NOMO-1 treated with DMSO at 0.1 percent for 48 hours (cell line): ENCODE results near the gene PPM1H.
"Not testable (repeated sequence)": the region's sequence is repeated elsewhere in the genome, so short reads cannot be mapped to it uniquely, and the experiment has no call there.

ENCODE experiments used
- DNase-seq: peaks from one replicate; lab custom pipeline; 2025; ENCODE audit not compliant: unreplicated experiment; lab: John Stamatoyannopoulos, UW

Gene PPM1H

GRCh38 chr12:62840806-62841205 is 94.1 kb downstream of the PPM1H start:
- DNase-seq = no peak

- peak; percentile 13 for DNase-seq
Measured at GRCh38 chr12:62839869-62840660, 94.9 kb downstream of the PPM1H start.

- DNase-seq = no peak
Measured at GRCh38 chr12:62834971-62835547, 99.9 kb downstream of the PPM1H start.

- no peak for DNase-seq
Measured at GRCh38 chr12:62834406-62834805, 100.5 kb downstream of the PPM1H start.

- no peak for DNase-seq
Measured at GRCh38 chr12:62833634-62834033, 101.3 kb downstream of the PPM1H start.

- DNase-seq = no peak
Measured at GRCh38 chr12:62832558-62832957, 102.4 kb downstream of the PPM1H start.

GRCh38 chr12:62832027-62832426 is 102.9 kb downstream of the PPM1H start:
- DNase-seq = no peak

- no peak for DNase-seq
Measured at GRCh38 chr12:62827855-62828254, 107.1 kb downstream of the PPM1H start.

- DNase-seq = no peak
Measured at GRCh38 chr12:62827042-62827441, 107.9 kb downstream of the PPM1H start.

- no peak for DNase-seq
Measured at GRCh38 chr12:62817556-62818271, 117.2 kb downstream of the PPM1H start.

- no peak for DNase-seq
Measured at GRCh38 chr12:62814243-62814642, 120.7 kb downstream of the PPM1H start.

GRCh38 chr12:62813031-62813829 is 121.7 kb downstream of the PPM1H start:
- DNase-seq = peak; percentile 57

- not testable (repeated sequence) for DNase-seq
Measured at GRCh38 chr12:62811481-62811880, 123.5 kb downstream of the PPM1H start.

GRCh38 chr12:62808166-62808879 is 126.6 kb downstream of the PPM1H start:
- no peak for DNase-seq

GRCh38 chr12:62806893-62807292 is 128.1 kb downstream of the PPM1H start:
- no peak for DNase-seq

- DNase-seq = no peak
Measured at GRCh38 chr12:62806244-62806836, 128.6 kb downstream of the PPM1H start.

GRCh38 chr12:62805517-62805916 is 129.4 kb downstream of the PPM1H start:
- DNase-seq = no peak

- DNase-seq = no peak
Measured at GRCh38 chr12:62803756-62804155, 131.2 kb downstream of the PPM1H start.

GRCh38 chr12:62802984-62803383 is 132.0 kb downstream of the PPM1H start:
- no peak for DNase-seq

GRCh38 chr12:62802321-62802720 is 132.6 kb downstream of the PPM1H start:
- no peak for DNase-seq
